ENCODE results near the gene RASAL1. TPM values are rescaled to one million over a fixed set of nuclear protein-coding genes. Genes with fewer than 3 reads are reported as not detected.

RASAL1 gene
- total RNA-seq, 1 donor from 2014 or later, result 1.4 TPM

DNA sequence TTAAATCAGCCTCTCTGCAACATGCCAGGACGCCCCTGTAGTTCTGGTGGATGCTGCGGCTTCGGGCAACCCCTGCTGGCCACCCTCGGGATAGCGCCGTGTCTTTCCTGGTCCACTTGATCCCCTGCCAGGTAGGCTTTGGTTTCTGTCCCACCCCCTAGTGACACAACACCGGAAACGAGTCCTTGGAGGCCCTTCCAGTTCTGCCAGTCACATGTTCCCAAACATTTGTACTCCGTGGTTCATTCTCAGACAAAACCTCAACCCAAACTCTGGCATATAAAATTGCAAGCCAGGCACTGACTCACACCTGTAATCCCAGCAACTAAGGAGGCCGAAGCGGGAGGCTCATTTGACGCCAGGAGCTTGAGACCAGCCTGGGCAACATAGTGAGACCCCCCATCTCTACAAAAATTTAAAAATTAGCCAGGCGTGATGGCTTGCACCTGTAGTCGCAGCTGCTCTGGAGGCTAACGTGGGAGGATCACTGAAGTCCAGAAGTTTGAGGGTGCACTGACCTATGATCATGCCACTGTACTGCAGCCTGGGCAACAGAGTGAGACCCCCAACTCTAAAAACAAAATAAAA lies 37.0 kb downstream of the RASAL1 start:
- Histone ChIP-seq H3K9me3 (ENCODE audit: low read depth) (no peaks in the 10 kb centered on the region), H3K27me3 (no peaks in the 10 kb centered on the region), H3K79me2 (ENCODE audit: low read depth) (no peaks in the 10 kb centered on the region), H4K20me1 (ENCODE audit: low read depth) (no peaks in the 10 kb centered on the region), H3K9ac (no peak overlapping the region), H3K4me1 (peaks cover 9% of the 10 kb centered on the region), H3F3A (ENCODE audit: low read depth) (peaks cover 3% of the 10 kb centered on the region), H2AFZ (replicated peaks) (peak overlapping the region; percentile 61), H3K27ac (no peak overlapping the region), H3K4me2 (peak overlapping the region; percentile 62), H3K36me3 (no peaks in the 10 kb centered on the region), H3K4me3 (no peak overlapping the region)
- H3K27me3 Mint-ChIP-seq (ENCODE audit: insufficient read depth, low read depth), result peaks cover 8% of the 10 kb centered on the region
- DNase-seq (ENCODE audit: low spot score), result peak; percentile 82
- H3K9me3 Mint-ChIP-seq, result no peaks in the 10 kb centered on the region
- TF ChIP-seq, protein P1, sequence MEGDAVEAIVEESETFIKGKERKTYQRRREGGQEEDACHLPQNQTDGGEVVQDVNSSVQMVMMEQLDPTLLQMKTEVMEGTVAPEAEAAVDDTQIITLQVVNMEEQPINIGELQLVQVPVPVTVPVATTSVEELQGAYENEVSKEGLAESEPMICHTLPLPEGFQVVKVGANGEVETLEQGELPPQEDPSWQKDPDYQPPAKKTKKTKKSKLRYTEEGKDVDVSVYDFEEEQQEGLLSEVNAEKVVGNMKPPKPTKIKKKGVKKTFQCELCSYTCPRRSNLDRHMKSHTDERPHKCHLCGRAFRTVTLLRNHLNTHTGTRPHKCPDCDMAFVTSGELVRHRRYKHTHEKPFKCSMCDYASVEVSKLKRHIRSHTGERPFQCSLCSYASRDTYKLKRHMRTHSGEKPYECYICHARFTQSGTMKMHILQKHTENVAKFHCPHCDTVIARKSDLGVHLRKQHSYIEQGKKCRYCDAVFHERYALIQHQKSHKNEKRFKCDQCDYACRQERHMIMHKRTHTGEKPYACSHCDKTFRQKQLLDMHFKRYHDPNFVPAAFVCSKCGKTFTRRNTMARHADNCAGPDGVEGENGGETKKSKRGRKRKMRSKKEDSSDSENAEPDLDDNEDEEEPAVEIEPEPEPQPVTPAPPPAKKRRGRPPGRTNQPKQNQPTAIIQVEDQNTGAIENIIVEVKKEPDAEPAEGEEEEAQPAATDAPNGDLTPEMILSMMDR (IDR thresholded peaks at IDR 0.05), result peak; percentile 84
- TF ChIP-seq EZH2 (IDR thresholded peaks at IDR 0.05), result no peak
- H3K4me1 Mint-ChIP-seq, result peaks cover 19% of the 10 kb centered on the region
- H3K27ac Mint-ChIP-seq, result peak overlapping the region; percentile 72
- no peaks in the 10 kb centered on the region for H3K36me3 Mint-ChIP-seq
- no peak overlapping the region for H3K4me3 Mint-ChIP-seq

DNA sequence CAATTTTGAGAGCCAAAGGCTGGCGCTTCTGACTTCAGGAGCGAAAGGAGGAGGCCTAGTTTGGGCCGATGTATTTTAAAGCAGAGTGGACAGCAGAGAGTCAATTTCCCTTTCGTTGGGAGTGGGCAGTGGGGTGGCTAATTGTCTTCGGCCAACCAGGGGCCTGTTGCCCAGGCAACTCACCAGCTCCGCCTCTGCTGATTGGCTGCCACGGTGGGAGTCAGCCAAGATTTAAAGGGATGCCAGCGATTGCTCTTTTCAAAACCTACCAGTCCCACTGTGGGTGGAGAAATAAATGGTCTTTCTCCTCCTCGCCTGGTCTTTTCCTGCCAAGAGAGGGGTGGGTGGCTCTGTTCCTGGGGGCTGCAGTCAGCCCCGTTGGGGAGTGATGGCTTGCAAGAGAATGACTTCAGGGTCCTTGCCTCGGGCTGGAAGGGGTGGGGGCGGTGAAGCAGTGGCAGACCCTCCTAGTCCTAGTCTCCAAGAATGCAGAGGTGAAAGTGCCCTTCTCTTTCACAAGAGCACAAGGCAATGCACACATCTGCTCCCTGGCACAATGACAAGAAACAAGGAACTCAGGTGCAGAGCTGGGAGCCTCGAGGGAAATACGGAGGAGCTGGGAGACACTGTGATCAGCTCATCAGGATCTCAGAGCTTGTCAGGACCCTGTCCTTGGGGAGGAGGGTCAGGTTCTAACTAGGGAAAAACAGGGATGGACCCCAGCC lies 37.7 kb downstream of the RASAL1 start:
- Histone ChIP-seq H3K27me3 (no peaks in the 10 kb centered on the region), H3K4me2 (peak overlapping the region; percentile 62), H3F3A (ENCODE audit: low read depth) (peaks cover 4% of the 10 kb centered on the region), H3K9me3 (ENCODE audit: low read depth) (no peaks in the 10 kb centered on the region), H2AFZ (replicated peaks) (peak overlapping the region; percentile 61), H3K79me2 (ENCODE audit: low read depth) (no peaks in the 10 kb centered on the region), H3K4me3 (no peak overlapping the region), H3K9ac (no peak overlapping the region), H3K27ac (no peak overlapping the region), H3K36me3 (no peaks in the 10 kb centered on the region), H3K4me1 (peaks cover 9% of the 10 kb centered on the region), H4K20me1 (ENCODE audit: low read depth) (no peaks in the 10 kb centered on the region)
- H3K9me3 Mint-ChIP-seq, result no peaks in the 10 kb centered on the region
- peak overlapping the region; percentile 87 for H3K27ac Mint-ChIP-seq
- peaks cover 19% of the 10 kb centered on the region for H3K4me1 Mint-ChIP-seq
- H3K27me3 Mint-ChIP-seq (ENCODE audit: insufficient read depth, low read depth), result peaks cover 9% of the 10 kb centered on the region
- no peak for TF ChIP-seq EZH2 (IDR thresholded peaks at IDR 0.05)
- TF ChIP-seq, protein P1 (IDR thresholded peaks at IDR 0.05), result no peak
- TF ChIP-seq EZH2phosphoT487 (IDR thresholded peaks at IDR 0.05), result no peak
- H3K4me3 Mint-ChIP-seq, result no peak overlapping the region
- H3K36me3 Mint-ChIP-seq, result no peaks in the 10 kb centered on the region
- DNase-seq (ENCODE audit: low spot score), result peak; percentile 74

DNA sequence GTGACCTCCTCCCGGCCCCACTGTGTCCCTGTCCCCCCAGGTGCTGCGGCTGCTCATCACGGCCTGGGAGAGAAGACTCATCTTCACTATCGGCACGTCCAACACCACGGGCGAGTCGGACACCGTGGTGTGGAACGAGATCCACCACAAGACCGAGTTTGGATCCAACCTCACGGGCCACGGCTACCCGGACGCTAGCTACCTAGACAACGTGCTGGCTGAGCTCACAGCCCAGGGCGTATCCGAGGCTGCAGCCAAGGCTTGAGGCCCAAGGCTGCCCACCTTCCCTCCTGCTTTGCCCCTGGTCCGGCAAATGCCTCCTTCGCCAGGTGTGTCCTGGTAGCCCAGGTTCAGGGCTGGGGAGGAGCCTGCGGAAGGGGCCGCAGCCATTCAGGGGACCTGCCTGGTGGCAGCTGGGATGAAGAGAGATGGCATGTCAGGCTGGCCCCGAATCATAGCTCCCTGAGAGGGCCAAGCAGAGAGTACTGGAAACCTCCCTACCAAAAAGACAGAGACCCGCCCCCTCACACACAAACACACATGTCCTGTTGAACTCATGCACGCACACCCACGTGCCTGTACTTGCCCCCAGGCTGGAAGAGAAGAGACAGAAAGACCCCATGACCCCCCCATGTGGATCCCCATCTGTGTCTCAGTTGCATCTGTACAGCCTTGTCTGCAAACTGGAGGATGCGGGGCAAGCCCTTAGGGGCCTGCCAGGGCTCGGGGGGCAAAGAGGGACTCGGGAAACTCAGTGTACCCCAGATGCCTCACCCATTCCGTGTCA lies 38.7 kb downstream of the RASAL1 start:
- Histone ChIP-seq H2AFZ (replicated peaks) (peak overlapping the region; percentile 61), H3K36me3 (no peaks in the 10 kb centered on the region), H3K4me1 (peaks cover 9% of the 10 kb centered on the region), H3K79me2 (ENCODE audit: low read depth) (no peaks in the 10 kb centered on the region), H3K9me3 (ENCODE audit: low read depth) (no peaks in the 10 kb centered on the region), H3K27me3 (peaks cover 9% of the 10 kb centered on the region), H3K27ac (no peak overlapping the region), H4K20me1 (ENCODE audit: low read depth) (no peaks in the 10 kb centered on the region), H3K9ac (no peak overlapping the region), H3F3A (ENCODE audit: low read depth) (peaks cover 4% of the 10 kb centered on the region), H3K4me3 (no peak overlapping the region), H3K4me2 (no peak overlapping the region)
- no peak for DNase-seq (ENCODE audit: low spot score)
- Mint-ChIP-seq H3K36me3 (no peaks in the 10 kb centered on the region), H3K9me3 (no peaks in the 10 kb centered on the region), H3K27me3 (ENCODE audit: insufficient read depth, low read depth) (peaks cover 12% of the 10 kb centered on the region), H3K27ac (no peak overlapping the region), H3K4me1 (peaks cover 23% of the 10 kb centered on the region), H3K4me3 (no peak overlapping the region)
- TF ChIP-seq EZH2phosphoT487 (IDR thresholded peaks at IDR 0.05), result no peak
- TF ChIP-seq, protein P1 (IDR thresholded peaks at IDR 0.05), result no peak
- no peak for TF ChIP-seq EZH2 (IDR thresholded peaks at IDR 0.05)
